Endothelial cell of umbilical vein (primary cell): Measurements from ENCODE around the gene WFIKKN1.

ENCODE experiments used
- EZH2 ChIP-seq: IDR thresholded peaks from 2 replicates; pipeline ENCODE4 v1.6.1; 2012; ENCODE audit warnings: borderline replicate concordance, low read depth, mild to moderate bottlenecking, moderate library complexity, low read length, inconsistent platforms; ENCODE audit not compliant: severe bottlenecking
- FOS ChIP-seq: IDR thresholded peaks from 2 replicates; pipeline ENCODE4 v1.6.1; 2011; ENCODE audit warnings: mild to moderate bottlenecking, low read length, moderate library complexity, borderline replicate concordance; ENCODE audit not compliant: insufficient read depth
- GATA2 ChIP-seq: IDR thresholded peaks from 2 replicates; pipeline ENCODE4 v1.7.0; 2011; ENCODE audit warnings: low read depth, mild to moderate bottlenecking, moderate library complexity, mixed read lengths, low read length; ENCODE audit not compliant: insufficient read length, insufficient read depth
- JUN ChIP-seq: IDR thresholded peaks from 2 replicates; pipeline ENCODE4 v1.6.1; 2011; ENCODE audit warnings: borderline replicate concordance, low read depth; ENCODE audit not compliant: insufficient read length, insufficient read depth
- MAX ChIP-seq: IDR thresholded peaks from 2 replicates; pipeline ENCODE4 v1.6.1; 2011; ENCODE audit not compliant: insufficient read depth, insufficient read length
- MYC ChIP-seq: IDR thresholded peaks from one replicate; pipeline ENCODE4 v1.6.1; 2011; ENCODE audit warnings: mild to moderate bottlenecking, low read depth, low read length
- POLR2A ChIP-seq: IDR thresholded peaks from 2 replicates; pipeline ENCODE4 v1.6.1; 2012; ENCODE audit warnings: low read depth, mild to moderate bottlenecking, control low read depth, low read length
- POLR2AphosphoS5 ChIP-seq: IDR thresholded peaks from 2 replicates; pipeline ENCODE4 v1.6.1; 2012; ENCODE audit warnings: low read depth, mild to moderate bottlenecking, control low read depth, low read length, moderate library complexity; ENCODE audit not compliant: insufficient read depth
- TF ChIP-seq, protein P1 (sequence below), 2 donors: IDR thresholded peaks; 1 replicate in 1 of 2; 2 replicates in 1 of 2; pipeline ENCODE4 v1.5.1; 2011; ENCODE audit warnings: low read length in 2 of 2, mild to moderate bottlenecking in 2 of 2, moderate library complexity in 2 of 2, control low read depth in 1 of 2, inconsistent platforms in 1 of 2, low read depth in 1 of 2; ENCODE audit not compliant: insufficient read depth in 1 of 2; ENCODE audit errors: extremely low read depth in 1 of 2

DNA sequence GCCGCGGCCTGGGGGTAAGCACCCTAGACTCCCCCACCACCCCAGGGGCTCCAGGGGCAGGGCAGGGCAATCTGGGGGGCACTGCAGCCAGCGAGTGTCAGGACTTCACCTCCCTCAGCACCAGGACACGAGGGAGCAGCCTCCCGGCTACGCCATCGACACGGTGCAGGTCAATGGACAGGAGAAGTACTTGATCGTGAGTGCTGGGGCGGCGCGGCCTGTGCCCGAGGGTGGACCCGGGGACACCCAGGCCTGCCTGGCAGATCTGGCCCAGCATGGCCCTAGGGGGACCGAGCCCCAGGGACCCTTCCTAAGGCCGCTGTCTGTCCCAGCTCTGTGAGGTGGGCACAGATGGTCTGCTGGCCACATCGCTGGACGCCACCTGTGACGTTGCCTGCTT lies 41.6 kb downstream of the WFIKKN1 start:
- TF ChIP-seq, protein P1, sequence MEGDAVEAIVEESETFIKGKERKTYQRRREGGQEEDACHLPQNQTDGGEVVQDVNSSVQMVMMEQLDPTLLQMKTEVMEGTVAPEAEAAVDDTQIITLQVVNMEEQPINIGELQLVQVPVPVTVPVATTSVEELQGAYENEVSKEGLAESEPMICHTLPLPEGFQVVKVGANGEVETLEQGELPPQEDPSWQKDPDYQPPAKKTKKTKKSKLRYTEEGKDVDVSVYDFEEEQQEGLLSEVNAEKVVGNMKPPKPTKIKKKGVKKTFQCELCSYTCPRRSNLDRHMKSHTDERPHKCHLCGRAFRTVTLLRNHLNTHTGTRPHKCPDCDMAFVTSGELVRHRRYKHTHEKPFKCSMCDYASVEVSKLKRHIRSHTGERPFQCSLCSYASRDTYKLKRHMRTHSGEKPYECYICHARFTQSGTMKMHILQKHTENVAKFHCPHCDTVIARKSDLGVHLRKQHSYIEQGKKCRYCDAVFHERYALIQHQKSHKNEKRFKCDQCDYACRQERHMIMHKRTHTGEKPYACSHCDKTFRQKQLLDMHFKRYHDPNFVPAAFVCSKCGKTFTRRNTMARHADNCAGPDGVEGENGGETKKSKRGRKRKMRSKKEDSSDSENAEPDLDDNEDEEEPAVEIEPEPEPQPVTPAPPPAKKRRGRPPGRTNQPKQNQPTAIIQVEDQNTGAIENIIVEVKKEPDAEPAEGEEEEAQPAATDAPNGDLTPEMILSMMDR (IDR thresholded peaks at IDR 0.05; ENCODE audit: extremely low read depth in 1 of 2, insufficient read depth in 1 of 2, low read depth in 1 of 2, low read length in 2 of 2): no peak
- TF ChIP-seq EZH2 (no peak), MYC (no peak), POLR2AphosphoS5 (no peak), POLR2A (no peak), MAX (no peak), JUN (no peak), FOS (no peak), GATA2 (no peak)
